NCI-H2227 (cell line): ENCODE measurements around the gene SMAD6.
"Not testable (repeated sequence)": the region's sequence is repeated elsewhere in the genome, so short reads cannot be mapped to it uniquely, and the experiment has no call there.

Experiments used
- DNase-seq: peaks from one replicate; lab custom pipeline; 2025; ENCODE audit not compliant: unreplicated experiment; lab: John Stamatoyannopoulos, UW

SMAD6 gene

DNA sequence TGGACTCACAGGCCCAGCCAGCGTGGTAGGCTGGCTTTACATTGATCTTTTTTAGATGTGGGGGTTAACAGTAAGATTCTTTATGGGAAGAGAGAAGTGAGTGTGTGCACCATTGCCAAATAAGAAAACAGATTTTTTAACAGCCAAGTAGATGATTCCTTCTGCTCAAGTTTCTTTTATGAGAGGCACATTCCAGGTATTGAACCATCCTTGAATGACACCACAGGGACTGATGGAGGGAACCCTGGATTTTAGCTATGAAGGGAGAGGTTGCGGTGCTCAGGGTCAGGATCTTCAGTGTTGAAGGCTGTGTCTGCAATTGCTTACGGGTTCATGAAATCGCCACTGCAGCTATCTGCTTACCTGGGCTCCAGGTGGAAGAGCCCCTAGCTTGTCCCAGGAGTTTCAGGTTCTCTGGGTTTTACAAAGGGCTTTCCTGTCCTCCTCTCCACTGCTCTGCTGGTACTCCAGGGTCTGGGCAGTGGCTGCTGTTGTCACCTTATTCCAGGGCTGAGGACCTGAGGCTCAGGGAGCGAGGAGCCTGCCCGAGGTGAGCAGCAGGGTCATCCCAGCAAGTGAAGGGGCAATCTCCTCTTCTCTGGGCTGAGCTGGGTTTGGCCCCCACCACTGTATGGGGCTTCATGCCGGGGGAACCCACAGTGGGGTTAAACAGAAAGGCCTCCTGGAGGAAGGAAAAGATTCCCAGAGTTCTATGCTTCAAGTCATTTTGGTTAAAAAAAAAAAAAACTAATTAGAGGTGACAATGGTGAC, 53.4 kb downstream of the SMAD6 start:
- no peak for DNase-seq

DNA sequence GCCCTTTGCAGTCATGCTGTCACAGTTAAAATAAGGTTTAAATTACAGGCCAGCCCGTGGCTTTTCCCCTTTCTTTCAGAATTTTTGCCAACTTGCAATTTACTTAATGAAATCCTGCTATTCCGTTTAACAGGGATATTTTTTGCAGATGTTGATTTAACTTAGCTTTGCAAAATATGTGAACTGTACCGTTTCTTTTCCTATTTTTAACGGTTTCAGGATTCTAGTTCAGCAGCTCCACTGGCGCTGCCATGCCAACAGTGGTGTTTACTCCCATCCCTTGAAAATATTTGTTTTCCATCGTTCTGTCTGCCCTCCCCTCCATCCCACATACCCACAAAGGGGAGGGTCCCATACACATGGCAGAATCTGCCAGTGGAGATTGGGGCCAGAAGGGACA, 54.3 kb downstream of the SMAD6 start:
- DNase-seq: no peak

DNA sequence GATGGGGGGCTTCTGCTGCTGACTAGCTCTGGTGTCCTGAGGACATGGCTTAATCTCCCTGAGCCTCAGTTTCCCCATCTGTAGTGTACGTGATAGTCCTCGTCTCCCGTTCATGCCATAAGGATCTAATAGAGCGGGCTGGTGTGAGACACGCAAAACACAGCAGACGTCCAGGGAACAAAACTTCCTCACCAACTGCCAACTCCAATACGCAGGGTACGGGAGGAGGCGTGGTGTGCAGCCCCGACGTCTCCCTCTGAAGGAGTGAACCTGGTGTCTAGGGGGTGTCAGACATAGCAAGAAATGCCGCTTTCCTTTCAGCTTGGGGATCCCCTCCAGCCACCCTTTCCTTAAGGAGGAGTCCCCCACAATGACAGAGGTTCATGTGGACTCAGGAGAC, 55.0 kb downstream of the SMAD6 start:
- no peak for DNase-seq

DNA sequence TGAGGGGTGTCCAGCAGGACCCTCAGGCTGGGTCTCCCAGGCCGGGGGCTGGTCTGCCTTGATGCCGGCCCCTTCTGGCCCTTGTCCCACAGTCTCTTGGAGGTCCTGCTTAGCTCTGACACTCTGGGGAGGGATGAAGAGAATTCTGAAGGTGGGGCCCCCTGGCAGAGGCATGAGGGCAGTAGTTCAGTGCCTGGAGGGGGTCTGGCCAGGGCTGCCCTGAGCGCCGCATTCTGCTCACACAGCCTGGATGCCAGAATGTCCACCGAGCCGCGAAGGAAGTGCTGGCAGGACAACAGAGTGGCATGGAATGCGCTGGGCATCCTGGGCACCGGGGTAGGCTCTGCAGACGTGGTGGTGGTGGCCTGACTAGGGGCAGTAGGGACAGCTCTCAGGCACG, 55.5 kb downstream of the SMAD6 start:
- no peak for DNase-seq

DNA sequence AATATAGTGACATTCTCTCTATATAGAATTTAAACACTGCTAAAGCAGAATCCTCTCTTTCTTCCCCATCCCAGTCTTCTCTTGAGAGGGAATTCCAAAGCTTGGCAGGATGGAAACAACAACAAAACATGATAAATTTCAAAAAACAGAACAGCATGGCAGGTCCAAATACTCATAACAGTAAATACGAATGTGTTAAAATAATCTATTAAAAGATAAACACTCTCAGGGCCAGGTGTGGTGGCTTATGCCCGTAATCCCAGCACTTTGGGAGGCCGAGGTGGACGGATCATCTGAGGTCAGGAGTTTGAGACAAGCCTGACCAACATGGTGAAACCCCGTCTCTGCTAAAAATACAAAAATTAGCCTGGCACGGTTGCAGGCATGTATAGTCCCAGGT, 56.2 kb downstream of the SMAD6 start:
- not testable (repeated sequence) for DNase-seq

DNA sequence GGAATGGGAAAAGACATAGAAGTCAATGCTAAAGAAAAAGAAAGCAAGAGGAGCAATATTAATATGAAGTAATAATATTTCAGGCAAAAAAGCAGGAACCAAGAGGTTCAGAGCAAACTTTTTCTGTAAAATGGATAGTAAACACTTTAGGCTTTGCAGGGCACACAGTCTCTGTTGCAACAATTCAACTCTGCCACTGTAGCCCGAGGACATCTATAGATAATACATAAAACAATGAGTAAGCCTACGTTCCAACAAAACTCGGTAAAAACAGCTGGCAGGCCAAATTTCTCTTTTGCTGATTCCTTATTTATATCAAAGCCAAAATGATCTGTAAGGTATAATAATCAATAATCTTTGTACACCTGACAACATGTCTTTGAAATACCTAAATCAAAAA, 56.8 kb downstream of the SMAD6 start:
- DNase-seq: no peak

DNA sequence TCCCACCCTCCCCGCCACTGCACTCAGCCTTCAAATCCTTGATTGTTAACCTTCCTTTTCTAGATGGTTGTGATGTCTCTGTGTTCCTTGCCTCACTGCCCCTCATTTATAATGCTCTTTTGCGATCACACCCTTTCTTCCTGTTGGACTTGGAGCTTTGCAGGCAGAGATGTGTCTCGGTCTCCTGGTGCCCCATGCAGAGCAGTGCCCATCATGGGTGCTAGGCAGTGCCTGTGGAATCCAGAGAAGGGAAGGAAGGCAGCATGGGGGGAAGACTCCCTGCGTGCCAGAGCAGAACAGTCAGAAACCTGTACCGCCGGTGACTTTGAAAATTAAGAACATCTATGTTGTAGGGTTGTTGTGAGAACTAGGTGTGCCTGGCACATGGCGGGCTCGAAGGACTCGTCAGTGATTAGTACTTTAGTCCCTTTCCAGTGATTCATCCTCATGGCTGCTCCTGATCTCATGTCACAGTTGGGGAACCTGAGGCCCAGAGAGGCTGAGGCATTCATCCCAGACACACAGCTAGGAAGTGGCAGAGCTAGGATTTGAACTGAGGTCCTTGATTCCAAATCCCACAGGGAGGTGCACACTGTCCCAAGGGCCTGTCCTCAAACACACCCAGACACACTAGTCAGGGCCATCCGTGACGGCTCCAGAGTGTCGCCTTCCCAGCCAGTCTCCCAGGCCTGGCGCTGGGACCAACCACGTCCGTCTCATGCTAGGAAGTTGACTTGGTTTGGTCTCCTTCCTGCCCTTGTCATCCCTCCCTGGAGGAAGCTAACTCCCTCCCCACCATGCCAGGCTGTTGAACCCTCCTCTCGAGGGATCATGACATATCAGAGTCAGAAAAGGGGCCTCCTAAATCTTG, 58.3 kb downstream of the SMAD6 start:
- no peak for DNase-seq

DNA sequence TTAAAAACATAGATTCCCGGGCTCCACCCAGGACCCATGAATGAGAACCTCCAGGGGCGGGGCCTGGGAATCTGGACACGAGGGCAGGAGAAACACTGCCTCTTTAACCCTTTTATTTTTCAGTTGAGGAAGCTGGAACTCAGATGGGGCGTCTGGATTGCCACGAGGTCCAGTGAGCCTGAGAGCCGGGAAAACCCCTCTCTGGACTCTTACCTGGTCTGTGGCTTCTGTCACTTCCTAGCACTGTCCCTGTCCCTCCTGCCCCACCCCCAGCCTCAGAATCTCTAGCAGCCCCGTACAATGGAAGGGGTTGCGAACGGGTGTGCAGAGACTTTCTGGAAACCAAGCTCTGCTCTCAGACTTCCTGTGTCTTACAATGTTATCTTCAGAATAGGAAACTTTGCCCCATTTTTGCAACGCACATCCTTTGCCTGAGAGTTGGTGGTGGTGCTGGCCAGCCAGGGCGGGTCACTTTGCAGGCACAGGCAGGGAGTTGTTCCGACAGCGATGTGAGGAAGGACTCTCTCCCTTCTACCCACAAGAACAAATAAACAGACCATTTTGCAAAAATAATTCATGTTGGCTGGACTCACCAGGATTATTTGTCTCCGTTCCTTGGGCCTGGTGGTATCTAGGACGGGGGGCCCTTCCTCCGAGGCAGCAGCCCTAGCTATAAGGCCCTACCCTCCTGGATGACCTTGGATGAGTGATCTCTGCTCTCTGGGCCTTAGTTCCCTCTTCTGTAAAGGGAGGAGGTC, 59.1 kb downstream of the SMAD6 start:
- DNase-seq: no peak

DNA sequence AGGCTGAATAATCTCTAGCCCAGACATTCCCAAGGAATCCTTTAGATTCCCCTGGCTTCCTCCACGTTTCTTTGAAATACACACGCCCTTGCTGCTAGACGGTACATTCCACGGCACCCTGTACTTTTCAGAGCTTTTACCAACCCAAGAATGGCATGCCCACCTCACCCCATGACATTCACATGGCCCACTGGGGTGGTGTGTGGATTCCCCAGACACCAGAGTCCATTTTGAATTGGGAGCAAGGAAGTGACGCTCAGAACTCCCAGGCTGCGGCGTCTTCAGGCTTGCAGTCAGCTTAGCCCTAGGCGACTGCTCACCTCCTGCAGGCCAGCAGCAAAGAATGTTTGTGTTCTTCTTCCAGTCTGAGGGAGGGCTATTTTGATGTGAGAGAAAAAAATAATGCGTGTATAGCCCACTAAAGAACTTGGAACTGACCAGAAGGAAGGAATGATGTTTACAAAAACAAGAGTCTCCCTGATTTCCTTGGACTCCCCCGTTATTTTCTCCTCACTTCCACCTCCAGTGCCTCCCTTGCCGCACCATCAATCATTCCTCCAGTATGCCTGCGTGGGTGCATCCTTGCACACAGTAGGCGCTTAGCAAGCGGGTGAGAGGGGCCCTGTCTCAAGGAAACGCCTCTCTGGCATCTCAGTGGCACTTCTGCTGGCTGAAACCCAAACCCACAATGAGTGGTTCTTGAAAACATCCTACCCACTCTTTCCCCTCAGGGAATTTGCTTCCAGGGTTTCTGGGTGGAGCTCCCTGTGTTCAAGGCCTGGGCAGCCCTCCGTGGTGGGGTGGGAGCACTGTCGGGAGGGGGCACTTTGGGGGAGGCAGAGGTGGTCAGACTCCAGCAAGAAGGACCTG, 59.9 kb downstream of the SMAD6 start:
- DNase-seq: no peak

DNA sequence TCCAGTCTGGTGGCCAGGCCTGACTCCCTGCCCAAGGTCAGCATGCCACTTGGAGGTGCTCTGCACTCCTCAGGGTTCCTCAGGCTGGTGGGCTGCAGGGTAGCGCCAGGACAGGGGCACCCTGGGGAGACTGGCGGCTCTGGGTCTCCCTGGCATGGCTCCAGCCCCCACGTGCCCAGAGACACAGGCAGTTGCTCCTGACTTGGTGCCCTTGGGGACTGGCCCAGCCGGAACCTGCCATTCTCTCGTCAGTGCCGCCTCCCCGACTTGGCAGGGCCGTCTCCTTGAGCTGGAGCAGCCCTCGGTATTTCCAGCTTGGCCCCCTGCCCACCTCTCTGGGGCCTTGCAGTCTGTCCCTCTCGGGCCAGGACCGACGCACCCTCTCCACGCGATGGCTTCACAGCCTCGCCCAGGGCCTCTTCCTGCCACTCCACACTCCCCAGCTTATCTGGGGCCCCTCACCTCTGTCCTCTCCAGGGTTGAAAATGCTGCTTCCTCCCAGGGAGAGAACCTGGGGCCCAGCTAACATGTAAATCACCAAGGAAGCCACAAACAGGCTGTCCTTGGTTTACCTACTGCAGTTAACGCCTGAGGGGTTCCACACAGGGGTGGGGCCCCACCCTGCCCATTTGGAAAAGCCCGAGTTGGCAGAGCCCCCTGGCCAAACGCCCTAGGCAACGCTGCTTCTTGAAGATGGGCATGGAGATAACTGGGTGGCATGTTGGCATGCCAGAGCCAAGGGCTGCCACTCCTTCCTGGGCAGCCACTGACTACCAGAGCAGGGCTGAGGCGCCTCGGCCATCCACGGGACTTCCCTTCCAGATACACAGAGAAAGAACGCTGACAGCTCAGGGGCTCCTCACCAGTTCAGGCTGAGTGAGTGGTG, 61.4 kb downstream of the SMAD6 start:
- DNase-seq: no peak

DNA sequence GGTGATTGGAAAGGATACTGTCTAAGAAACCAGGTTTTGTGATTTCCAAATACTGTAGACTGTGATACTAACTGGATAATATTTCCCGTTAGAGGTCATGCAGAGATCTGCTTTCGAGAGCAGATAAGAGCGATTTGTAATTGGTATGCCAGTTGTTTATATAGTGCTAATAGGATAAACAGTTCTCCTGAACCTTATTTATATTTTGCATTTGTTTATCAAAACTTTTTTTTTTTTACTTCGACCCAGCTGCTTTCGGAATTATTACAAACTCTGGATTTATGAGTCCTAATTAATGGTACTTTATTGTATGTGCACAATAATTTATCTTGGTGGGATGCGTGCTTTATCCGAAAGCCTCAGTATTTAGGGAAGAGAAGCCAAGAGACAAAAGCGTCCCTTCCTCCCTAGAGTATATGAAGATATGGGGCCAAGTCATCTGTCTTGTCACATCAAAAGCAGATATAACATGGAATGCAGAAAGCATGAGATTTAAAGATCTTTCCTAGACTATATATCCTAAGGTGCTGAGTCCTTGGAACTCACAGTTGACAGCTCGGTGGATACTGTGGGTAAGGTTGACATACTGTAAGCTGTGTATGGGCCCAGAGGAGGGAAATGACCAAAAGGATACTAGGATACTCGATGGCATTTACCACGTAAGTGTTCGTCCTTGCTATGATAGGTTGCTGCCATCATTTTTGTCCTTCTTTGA, 62.2 kb downstream of the SMAD6 start:
- DNase-seq: no peak

DNA sequence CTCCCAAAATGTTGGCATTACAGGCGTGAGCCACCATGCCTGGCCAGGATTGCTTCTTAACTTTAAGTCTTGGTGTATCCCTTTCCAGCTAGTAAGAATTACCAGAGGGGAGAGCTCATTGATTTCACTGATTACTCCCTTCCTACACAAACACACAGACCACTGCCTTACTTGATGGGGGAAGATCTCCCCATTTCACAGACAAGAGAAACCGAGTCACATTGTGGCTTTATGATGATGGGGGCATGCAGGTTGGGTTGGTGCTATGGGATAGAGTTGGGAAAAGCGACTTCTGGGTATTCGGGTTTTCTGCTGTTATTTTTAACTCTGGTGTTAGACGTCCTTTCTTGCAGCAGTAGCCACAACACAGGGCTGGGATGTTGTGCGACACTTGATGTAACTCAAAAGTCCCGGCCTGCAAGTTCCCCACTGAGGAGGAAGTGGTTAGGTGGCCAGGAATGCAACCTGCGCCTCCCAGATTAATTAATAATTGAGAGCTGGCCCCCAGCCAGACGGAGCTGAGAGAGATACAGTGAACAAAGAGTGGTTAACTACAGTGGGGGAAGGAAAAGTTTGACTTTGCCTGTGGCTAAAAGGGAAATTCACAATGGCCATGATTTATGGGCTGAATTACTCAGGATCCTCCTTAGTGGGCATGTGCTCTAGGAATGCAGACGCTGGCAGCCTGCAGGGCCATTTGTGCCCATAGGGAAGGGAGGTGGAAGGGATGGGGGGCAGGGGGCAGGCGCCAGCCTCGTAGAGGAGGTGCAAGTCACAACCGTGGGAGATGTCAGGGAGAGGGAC, 63.6 kb downstream of the SMAD6 start:
- peak; percentile 11 for DNase-seq

DNA sequence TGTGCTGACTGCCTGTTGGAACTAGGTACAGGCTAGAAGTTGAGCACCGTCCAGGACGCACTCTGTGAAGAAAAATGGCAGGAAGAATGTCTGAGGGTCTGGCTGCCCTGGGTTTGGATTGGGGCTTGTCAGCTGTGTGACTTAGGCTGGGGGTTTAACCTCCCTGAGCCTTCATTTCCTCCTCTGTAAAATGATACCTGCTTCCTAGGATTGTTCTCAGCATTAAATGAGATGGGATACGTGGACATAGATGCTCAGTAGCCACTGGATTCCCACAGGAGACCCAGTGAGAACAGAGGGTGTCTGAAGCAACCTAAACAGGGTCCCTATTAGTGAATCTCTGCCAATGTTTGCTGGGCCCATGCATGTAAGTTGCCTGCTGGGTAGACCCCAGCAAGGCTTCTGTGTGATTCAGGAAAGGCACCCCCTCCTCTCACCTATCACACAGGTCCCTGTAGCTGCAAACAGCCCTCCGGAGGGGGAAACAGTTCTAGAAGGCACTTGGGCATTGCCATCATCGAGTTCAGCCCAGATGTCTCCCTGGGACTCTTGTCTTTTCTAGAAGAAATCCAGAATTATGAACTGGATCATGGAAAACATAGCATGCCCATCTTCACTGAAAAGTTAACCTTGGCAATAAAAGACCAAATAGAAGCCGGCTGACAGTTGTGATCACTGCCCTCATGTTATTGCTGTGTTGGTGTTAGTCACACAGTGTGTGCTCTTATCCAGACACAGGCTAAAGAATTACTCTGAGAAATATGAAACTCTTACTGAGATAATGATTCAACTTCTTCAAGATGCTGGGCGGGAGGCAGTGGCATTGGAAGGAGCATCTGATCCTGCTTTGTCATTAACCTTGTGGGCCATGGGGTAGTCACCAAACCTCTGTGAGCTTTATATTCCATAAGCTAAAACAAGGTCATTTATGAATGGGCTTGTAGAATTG, 64.5 kb downstream of the SMAD6 start:
- no peak for DNase-seq

DNA sequence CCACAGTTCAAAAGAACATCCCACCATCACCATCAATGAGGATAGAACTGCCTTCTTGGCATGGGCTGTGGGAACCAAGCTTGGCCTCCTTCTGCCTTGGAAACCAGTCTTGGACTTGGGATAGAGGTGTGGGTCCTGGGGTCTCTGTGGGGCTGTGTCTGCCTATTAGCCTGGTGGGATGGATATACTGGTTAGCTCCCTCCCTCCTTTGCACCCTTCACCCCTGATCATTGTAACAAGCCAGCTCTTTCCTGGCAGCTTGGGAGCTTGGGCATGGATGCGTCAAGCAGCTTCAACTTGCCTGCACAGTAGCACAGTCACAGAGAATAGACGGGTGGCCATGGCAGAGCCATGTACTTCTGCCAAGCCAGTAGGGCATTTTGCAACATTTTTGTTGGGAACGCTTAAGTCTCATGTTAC, 65.2 kb downstream of the SMAD6 start:
- DNase-seq: no peak

DNA sequence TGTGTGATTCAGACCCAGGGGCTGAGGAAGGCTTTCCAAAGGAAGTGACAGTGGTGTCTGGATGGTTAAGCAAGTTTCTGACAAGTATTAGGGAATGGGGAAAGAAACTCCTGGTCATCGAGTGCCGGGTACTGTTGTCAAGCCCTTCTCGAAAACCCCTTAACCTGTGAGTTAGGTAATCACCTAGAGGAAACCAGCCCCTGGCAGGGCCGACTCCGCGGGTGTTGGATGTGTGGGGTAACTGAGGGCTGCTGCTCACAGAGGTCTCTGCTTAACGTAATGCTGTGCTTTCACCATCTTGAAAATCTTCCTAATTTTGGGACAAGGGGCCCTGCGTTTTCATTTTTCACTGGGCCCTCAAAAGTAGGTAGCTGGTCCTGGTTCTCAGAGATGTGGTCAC, 67.0 kb downstream of the SMAD6 start:
- DNase-seq: no peak

DNA sequence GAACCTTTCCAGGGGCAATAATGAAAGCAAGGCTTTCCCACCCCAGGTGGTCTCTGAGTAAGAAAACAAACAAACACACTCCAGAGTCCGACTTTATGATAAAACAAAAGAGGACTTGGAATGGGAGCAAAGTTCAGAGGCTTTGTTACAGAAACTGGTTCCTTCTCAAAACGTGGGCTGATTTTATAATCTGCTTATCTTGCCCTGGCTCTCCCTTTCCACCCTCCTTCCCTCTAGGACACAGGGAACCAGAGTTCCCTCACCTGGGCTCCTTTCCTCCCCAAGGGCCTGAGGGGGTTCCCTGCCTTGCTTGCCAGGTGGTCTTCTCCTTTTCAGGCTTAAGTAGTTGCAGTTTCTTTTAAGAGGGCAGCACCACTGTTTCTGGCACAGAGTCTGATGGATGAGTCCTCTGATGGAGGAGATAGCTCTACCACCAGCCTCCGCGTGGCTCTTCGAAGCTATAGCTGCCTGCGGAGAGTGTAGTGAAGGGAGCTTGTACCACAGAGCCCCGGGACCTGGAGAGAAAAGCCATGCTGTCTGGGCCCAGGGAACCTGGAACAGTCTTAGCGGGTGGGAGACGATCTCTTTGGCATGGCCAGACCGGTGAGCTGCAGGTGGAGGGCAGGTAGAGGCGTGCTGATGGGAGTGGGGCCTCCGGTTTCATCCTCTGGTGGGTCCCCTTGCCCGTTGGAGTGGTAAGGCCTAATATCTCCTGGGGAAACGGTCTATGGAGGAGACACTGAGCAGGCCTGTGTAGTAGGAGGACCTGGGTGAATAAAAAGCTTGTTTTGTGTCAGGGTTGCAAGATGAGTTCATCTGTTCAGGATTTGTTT, 68.7 kb downstream of the SMAD6 start:
- DNase-seq: no peak
